ENCODE data around the gene LRTM1.

Gene LRTM1

DNA sequence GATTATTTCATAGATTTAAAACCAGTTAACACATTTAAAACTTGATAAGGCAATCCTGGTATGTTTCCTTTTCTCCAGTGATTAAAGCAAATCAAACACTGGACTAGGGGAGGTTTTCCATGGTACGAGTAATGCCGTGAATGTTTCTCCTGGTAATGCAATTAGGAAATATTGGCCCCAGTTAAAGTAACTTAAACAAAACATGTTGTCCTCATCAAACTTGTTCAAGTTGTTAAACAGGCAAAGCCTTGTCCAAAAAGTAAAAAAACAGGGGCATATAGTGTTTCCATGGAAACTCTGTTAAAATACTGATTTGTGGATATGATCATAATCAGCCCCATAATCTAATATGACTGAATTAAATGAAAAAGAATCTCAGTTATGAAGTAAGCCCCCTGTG is 13.1 kb upstream of the LRTM1 start:
- DNase-seq (ENCODE audit: low read depth), result no peak

DNA sequence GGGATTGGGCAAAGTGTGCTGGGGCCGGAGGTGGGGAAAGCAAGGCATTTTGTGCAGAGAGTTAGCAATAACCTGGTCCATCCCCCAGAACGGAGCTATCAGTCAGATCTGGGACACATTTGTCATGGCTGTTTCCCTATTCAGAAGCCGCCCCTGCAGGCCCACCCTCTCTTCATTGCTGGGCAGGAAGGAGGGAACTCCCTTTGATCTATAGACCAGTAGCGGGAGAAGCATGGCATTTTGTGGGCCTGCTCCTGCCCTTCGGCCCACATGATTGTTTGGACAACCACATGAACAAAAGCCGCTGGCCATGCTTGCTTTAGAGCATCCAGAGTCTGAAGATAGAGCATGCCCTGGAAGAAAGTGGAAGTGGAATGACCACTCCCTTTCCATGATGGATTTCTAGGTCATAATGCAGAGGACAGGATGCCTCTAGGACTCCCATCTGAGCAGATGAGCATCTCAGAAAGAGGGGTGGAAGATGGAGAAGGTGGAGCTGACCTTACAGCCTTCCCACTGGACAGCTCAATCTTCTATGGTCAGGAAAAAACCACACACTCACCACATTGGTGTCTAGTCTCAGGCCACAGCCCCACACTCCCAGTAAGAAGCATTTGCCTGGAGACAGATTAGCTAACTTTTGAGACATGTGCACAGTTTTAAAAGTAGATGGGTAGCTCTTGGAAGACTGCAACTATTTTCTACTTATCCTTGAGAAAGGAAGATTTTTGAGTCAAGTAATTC is 11.9 kb upstream of the LRTM1 start:
- no peak for DNase-seq (ENCODE audit: low read depth)

DNA sequence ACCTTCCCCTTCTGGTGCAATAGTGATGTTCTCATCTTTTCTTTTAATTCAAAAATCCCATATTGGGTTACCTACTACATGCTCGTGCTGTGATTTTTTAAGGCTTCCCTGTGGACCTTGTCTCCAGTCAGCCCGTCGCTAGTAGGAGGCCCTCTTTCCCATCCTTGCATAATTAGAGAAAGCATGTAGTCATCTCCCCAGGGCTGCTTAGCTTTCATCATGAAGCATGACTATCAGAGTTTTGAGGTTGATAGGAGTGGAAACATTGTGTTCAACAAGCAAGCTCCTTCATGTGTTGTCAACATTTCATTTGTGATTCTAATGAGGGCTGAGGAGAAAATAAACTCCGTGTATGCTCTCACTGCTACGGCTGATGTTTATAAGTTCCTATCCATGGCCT is 8.7 kb upstream of the LRTM1 start:
- DNase-seq (ENCODE audit: low read depth), result peak; percentile 12

DNA sequence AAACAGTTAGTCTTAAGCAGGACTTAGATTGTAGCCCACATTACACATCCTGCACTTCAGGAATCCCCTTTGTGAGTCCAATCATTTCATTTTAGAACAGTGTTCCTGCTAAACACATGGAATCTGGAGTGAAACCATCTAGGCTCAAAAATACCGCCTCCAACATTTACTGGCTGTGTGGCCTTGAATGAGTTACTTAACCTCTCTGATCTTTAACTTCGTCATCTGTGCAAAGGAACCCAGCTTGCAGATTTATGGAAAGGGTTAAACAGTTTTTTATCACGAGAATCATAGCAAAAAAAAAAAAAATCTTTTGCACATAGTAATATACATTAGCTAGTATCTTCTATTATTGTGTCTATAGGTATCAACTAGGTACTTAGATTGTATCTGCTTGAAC is 8.0 kb upstream of the LRTM1 start:
- DNase-seq (ENCODE audit: low read depth), result no peak

DNA sequence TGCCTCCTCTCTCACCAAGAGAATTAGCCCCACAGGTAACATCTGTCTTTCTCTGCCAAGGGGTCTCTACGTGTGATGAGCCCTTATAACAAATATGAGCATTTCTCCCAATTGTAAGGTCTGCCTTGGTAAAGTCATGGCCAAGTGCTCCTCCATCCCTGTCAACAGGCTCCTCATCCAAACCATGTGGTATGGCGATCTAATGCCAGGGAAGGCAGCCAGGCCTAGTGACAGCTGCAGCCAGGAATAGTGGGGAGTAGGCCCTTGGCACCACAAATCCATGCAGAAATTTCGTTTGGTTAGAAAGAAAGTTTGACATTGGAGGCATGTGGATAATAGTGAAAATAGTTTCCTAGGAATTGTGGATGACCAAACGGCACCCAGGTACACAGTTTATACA is 4.7 kb upstream of the LRTM1 start:
- DNase-seq (ENCODE audit: low read depth), result no peak

DNA sequence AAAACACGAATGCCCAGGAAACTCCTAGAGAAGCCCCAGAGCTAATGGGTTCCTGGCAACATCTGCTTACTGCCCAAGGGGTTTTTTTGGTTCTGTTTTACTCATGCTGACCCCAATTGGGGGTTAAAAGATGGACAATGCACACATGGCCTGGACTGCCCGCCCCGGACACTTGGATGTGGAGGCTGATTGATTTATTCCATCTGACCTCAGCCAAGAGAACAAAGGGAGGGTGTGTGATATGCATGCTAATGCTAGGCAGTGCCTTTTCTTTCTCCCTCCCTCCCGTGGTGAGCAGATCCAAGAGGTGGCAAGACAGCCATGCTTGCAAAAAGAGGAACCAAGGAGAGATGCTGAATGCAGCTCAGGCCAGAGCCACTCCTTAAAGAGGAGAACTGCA is 3.3 kb upstream of the LRTM1 start:
- DNase-seq (ENCODE audit: low read depth), result no peak

DNA sequence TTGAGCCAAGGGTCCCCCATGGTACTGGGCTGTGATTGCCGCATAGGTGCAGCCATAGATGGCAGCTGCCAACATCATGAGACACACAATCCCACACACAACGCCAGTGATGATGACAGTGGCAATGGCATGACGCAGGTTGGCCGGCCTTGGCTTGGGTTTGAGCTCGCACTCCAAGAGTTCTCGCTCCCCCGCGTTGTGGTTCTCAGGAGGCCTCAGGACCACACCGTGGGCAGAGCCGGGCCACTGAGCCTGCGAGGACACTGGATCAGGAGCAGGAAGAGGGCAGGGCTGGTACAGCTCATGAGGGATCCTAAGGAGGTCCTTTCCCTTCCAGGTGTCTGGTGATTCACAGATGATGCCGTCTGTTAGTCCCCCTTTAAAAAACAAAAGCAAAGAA is 9.3 kb downstream of the LRTM1 start:
- no peak for DNase-seq (ENCODE audit: low read depth)

DNA sequence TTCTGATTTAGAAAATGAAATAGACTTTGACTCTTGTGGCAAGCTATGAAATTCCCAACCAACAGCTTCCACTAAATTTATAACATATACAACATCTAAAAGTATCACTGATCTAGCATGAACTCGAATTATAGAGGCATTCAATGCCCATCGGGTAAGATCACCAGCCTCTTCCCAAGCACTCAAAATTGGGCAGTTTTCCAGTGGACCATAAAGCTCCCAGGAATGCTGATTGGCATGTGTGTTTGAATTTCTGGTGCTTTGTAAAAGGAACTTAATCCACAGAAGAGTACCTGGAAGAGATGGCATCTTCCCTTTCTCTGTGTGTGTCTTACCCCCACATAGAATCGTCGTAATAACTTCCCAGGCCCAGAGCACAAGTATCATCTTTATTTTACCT is 10.0 kb downstream of the LRTM1 start:
- no peak for DNase-seq (ENCODE audit: low read depth)

DNA sequence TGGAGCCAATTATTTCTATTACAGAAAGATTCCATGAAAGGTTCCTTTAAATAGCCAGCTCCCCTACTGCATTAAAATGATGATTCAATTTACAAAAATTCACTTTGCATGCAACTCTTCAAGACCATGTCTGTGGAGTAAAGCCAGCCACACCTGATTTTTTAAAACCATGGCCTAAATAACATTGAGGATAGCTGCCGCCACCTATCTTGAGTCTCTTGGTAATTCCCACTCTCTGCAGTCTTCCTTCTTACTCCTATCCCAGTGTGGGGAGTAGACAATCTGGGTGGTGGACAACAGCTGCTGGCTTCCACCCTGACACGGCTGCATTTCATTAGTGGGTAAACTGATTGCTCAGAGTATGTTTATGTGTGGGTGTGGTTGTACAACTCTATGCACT is 10.7 kb downstream of the LRTM1 start:
- DNase-seq (ENCODE audit: low read depth), result peak; percentile 21

DNA sequence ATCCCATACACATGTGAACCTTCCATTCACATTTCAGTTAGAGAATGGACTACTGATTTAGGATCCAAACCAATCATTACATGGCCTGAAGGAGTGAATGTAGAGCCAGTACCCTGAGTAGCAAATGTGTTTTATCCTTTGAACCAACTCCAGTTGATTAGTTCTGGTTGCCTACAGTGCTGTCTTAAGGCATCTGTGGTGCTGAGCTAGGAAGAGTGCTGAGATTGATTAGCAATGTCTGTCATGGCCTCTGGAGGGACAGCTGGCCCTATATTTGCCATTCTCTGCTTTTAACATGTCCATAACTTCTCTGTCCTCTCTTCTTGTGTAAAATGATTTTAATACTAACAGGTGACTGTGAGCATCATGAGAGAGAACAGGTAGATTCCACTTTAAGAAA is 11.1 kb downstream of the LRTM1 start:
- DNase-seq (ENCODE audit: low read depth), result no peak

DNA sequence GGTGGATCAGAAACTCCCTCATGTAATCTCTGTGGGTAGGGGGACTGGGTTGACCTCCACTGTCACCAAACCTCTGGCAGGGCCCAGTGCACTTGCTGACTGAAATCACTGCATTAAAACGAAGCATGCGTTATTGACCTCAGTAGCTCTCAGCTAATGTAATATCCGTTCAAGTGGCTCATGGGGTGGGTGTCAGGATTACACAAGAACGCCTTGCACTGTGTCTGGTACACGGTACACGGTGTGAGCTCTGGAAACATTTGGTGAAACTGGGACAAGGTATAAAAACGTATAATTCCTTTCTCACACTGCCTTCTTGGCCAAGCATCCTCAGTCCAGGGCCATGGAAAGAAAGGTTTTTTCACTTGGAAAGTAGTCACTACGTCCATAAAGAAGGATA is 11.9 kb downstream of the LRTM1 start:
- DNase-seq (ENCODE audit: low read depth), result no peak

DNA sequence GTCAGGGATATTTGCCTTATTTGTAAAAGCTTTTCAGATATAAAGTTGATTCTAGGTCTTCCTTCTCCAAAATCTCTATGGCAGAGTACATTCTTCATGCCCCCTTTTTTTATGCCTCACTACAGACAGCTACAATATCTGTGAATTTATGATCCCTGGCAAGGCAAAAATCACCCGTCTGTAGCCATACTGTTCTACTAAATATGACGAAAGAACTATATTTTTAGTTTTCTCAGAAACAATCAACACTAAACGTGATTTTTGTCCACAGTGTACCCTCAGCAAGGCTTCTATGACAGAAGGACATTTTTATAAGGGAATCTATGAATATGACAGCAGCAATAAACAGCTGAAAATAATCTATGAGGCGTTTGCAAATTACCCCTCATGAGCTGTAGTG is 12.7 kb downstream of the LRTM1 start:
- no peak for DNase-seq (ENCODE audit: low read depth)

DNA sequence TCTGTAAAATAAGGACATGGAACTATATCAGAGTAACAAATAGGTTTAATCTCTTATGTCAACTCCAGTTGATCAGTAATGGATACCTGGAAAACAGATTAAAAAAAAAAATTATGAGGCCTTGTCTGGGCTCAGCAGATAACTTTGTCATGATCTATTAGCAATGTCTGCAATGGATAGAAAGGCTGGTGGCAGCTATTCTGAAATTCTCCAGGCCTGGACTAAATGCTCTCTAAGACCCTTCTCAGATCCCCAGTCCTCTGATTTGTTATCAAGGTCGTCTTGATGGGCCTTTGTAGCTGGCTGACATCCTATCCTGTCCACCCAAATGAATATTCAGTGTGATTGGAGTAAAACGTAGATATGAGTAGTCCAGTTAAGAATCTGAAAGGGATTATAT is 13.7 kb downstream of the LRTM1 start:
- no peak for DNase-seq (ENCODE audit: low read depth)

DNA sequence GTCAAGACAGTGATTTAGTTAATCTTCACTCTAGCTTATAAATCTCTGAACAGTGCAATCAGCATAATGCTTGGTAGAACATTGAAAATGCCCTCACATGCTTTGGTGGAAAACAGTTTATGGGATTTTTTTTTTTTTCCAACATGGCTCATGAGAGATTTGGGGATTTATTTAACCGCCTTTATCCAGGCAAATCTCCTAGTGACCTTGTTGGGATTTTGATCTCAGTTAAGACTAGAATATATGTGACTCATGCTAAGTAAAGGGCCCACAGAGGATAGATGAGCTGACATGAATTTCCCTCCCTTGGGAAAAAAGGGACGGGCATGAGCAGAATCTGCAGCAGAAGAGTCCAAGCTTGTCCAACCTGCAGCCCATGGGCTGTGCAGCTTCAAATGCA is 18.7 kb downstream of the LRTM1 start:
- DNase-seq (ENCODE audit: low read depth), result no peak

DNA sequence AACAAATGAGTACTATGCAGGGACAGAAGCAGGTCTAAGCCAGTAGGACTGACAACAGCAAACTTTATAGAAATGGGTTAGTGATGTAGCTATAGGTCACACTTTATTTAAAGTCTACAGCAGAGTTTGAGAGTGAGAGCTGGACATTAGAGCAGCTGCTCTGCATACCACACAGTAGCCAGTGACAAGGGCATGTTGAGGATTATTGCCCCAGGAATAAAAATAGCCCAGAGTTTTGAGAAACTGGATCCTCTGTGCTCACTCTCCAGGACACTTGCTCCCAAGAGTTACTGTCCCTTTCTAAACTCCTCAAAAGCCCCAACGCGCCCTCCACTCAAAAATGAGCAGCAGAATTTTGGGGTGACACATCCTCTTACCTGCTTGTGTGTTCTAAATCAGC is 21.1 kb downstream of the LRTM1 start:
- DNase-seq (ENCODE audit: low read depth), result no peak

DNA sequence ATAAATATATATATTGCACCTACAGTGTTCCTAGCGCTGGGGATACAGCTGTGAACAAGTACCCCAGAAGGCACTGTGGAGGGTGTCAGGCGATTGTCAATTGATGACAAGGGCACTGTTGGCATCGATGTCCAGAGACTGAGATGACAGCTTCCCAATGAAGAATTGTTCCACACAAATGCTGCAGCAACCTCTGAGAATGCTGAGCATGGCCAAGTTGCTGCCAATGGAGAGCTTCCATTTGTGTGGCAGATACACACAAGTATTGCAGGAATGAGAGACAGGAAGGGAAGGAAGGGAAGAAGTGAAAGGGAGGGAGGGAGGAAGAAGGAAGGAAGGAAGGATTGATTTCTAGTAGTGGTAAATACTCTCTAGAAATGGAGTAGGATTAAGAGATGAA is 21.9 kb downstream of the LRTM1 start:
- DNase-seq (ENCODE audit: low read depth), result no peak

DNA sequence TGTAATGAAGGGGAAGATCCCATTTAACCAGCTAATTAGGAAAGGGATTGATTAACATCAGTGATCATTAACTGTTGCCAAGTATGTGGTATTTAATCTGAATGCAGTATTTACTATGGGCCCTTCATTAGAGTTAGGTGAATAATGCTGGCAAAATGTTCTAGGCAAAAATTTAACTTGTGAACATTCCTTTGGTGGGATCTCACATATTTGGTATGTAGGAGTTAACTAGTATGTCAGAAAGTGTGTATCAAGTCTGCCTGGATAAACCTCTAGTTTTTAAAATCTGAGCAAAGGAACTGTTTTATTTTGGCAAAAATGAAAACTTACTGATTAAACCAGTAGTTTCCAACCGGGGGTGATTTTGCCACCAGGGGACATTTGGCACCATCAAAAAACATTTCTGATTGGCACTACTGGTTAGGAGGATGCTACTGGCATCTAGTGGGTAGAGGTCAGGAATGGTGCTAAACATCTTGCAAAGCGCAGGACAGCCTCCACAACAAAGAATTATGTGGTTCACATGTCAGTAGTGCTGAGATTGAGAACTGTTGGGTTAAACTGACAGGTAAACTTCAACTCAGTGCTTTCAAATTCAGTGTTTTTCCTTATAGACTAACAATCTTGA is 22.5 kb downstream of the LRTM1 start:
- no peak for DNase-seq (ENCODE audit: low read depth)

DNA sequence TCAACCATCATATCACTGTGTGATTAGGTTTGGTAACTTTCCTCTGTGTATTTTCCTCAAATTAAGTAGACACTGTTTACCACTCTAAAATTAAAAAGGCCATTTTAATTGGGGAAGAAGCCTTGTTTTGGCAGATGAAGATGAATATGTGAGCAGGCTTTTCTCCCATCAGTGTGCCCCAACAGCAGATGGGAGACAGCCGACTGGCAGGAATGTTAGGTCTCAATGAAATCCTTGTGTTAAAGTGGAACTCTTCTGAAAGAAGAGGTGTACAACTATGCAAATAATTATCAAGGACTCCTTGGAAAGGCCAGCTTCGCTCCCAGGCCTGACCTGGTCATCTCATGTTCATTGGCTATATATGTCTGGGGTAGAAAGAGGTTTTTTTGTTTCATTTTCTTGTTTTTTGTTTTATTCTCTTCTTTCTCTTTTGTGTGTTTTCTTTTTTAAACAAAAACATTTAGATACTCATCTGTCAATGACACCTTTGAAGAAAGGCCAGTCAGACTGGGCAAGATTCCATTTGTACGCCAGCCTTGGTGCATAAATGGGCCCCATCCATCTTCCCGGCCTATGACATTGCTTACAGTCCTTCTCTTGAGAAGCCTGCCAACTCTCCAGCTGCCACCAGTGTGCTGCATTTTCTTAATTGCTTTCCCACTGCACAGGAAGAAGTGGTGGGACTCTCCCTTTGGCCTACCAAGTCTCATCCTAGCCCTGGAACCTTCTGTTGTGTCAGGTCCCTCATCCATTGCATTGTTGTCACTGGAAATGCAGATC is 25.8 kb downstream of the LRTM1 start:
- DNase-seq (ENCODE audit: low read depth), result no peak

DNA sequence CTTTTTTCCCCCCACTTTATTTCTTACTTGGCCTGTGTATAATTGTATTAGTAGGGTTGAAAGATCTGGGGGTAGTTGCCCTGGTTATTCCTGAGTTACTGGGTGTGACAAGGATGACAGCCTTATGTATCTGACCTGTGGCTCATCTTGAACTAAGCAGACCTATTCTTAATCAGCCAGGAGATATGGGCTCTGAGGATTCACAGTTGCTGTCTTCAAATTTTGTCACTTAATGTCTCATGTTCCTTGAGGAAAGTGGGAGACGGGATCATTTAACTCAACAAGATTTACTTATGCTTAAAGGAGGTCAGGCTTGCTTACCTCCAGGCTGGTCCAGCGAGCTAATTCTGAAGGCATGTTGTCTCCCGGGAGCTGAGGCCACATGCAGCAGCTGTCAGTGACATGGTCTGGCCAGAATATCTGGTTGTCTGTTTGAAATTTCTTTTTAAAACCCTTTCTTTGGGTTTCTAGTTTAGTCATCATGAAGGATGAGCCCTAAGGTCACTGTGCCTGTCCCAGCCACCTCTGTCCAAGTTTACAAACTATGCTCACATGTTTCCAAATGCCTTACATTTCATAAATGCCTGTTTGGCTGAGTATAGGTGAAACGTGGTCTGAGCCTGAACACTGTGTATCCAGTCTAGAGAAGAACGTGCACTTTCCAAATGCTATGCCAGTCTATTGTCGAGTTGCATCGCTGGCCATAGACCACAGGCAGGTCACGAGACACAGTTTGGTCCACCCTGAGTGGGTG is 26.8 kb downstream of the LRTM1 start:
- DNase-seq (ENCODE audit: low read depth), result no peak

DNA sequence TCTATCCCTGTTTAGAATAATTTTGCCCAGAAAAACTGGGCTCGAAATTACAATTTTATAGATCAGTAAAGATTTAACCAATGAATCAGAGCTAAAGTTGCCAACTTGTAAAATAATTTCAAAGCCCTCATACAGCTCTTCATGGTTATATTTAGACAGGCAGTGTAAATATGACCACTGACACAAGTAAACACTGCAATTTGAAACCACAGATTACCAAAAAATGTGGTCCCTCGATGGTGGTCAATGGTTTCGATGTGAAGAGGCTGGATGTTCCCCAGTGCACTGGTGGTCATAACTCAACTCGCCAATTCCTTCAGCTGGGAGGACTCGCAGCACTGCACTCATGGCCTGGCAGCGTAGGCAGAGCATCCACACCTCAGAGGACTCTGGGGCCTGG is 28.6 kb downstream of the LRTM1 start:
- no peak for DNase-seq (ENCODE audit: low read depth)

DNA sequence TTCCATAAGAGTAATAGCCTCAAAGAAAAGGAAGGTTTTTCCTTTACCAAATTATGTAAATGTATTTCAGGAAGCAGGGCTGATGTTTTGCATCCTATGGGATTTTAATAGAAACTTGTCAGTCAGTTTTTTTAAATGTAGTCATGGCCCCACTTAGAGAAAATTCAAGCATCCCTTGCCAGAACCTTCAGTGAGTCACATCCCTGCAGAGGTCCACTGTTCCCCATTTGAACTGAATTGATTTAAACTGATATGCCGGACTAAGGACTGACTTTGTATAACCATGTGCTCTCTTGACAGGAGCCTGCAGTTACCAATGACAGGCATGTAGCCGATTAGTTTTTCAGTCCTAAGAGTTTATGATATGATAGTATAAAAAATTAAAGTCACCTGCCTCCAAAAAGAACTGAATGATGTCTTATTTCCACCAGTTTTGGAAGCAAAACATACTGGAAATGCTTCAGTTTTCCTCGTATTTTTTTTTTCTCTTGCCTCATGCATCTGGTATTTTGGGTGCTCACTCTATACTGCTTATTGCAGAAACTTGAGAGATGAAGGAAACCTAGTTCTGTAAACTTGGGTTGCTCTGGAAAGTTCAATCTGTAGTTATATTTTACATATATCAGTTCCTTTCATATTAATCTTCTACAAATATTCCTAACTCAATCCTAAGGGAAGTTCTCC is 30.7 kb downstream of the LRTM1 start:
- DNase-seq (ENCODE audit: low read depth), result peak; percentile 68

DNA sequence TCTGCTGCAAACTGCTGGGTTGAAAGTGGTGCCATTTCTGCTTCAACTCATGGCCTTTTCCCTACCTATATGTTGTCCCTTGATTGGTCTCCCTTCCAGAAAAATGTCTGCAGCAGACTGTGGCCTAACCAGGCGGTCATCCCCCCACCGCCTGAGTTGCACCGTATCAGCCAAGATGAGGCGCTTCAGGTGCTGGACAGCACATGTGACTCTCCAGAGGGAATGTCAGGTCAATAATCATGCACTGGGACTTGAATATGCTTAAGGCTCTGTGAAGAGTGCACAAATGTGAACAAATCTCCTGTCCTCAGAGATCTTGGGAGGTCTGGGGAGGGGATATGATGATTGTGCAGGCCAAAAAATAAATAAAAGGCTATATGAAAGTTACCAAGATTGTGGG is 32.2 kb downstream of the LRTM1 start:
- DNase-seq (ENCODE audit: low read depth), result no peak
